Small intestine (tissue), 7 donors: Measurements from ENCODE around the gene PCLO. TPM values are rescaled to one million over a fixed set of nuclear protein-coding genes. Genes with fewer than 3 reads are reported as not detected.

Source experiments
- DNase-seq, 2 donors: peaks; one replicate each; pipeline versions ENCODE4 v3.0.0 to v3.0.0-alpha.2; 2013
- FAIRE-seq: peaks from 2 replicates; lab custom pipeline; 2012; peaks lifted over from hg19 to GRCh38; lab: Jason Lieb, UNC
- H3K27ac ChIP-seq, 3 donors: one replicate each; pipeline ENCODE4 v1.5.1; 2013; ENCODE audit warnings: low read length in 2 of 3, mild to moderate bottlenecking in 2 of 3, control low read depth in 1 of 3, inconsistent platforms in 1 of 3, low read depth in 1 of 3, moderate library complexity in 1 of 3
- H3K27me3 ChIP-seq, 3 donors: one replicate each; pipeline ENCODE4 v1.6.1; 2013; ENCODE audit warnings: low read length in 3 of 3, inconsistent platforms in 1 of 3; ENCODE audit not compliant: control insufficient read depth in 3 of 3, insufficient read depth in 3 of 3
- H3K36me3 ChIP-seq, 3 donors: one replicate each; pipeline ENCODE4 v1.6.1; 2013; ENCODE audit warnings: low read length in 3 of 3, inconsistent platforms in 1 of 3, low read depth in 1 of 3, mild to moderate bottlenecking in 1 of 3, moderate library complexity in 1 of 3; ENCODE audit not compliant: control insufficient read depth in 3 of 3, insufficient read depth in 2 of 3
- H3K4me1 ChIP-seq, 3 donors: one replicate each; pipeline ENCODE4 v1.6.1; 2013; ENCODE audit warnings: low read length in 2 of 3, inconsistent platforms in 1 of 3, low read depth in 1 of 3, mild to moderate bottlenecking in 1 of 3, moderate library complexity in 1 of 3; ENCODE audit not compliant: control insufficient read depth in 3 of 3, insufficient read depth in 2 of 3
- H3K4me3 ChIP-seq, 3 donors: one replicate each; pipeline ENCODE4 v1.5.1; 2013; ENCODE audit warnings: low read length in 3 of 3, control low read depth in 1 of 3, inconsistent platforms in 1 of 3, low read depth in 1 of 3, mild to moderate bottlenecking in 1 of 3, moderate library complexity in 1 of 3
- H3K9me3 ChIP-seq, 2 donors: one replicate each; pipeline ENCODE4 v1.6.1; 2013; ENCODE audit warnings: low read depth in 1 of 2, low read length in 1 of 2; ENCODE audit not compliant: control insufficient read depth in 2 of 2, insufficient read depth in 1 of 2
- WGBS, 3 donors: extraction: QIAGEN DNeasy Blood & Tissue Kit; methylation state at CpG; one replicate each; pipeline ENCODE4 v1.1.7; 2013; 5-methylcytosine and 5-hydroxymethylcytosine counted together
- polyA plus RNA-seq, 4 donors: library from polyadenylated mRNA; stranded (reverse) in 3 of 4; unstranded in 1 of 4; fragments of 200-250 nt in 3 of 4; fragments of 120-200 nt in 1 of 4; gene quantifications; one replicate each; pipeline versions ENCODE4 v1.2.1 to v1.2.3, GENCODE V29; 2013
- donor health status: healthy with polysubstance abuse.
- donor health status: control.
- donor health status: control.
- donor health status: Bipolar disorder and iron deficiency.
- donor health status: healthy.

PCLO gene
- polyA plus RNA-seq, 4 donors, result 2.2 to 7.7 (median 3.0) TPM

- Histone ChIP-seq H3K27ac (no peak overlapping the region), H3K9me3 (no peaks in the 10 kb centered on the region)
- no peak for DNase-seq
Measured at GRCh38 chr7:82760074-82760473, 402.6 kb downstream of the PCLO start.

GRCh38 chr7:82755705-82756551, 406.8 kb downstream of the PCLO start:
- no peak overlapping the region for H3K27ac ChIP-seq
- H3K9me3 ChIP-seq, result no peaks in the 10 kb centered on the region
- no peaks in the 10 kb centered on the region for H3K27me3 ChIP-seq
- 90 to 93% (median 92%) methylated on average over 5 of the region's 5 CpGs for WGBS, 3 donors
- H3K36me3 ChIP-seq, result no peaks in the 10 kb centered on the region
- FAIRE-seq (no peak), DNase-seq (no peak)
- no peak overlapping the region for H3K4me3 ChIP-seq
- H3K4me1 ChIP-seq, result no peaks in the 10 kb centered on the region

More at GRCh38 chr7:82760074-82760473, 402.6 kb downstream of the PCLO start:
- no peak for FAIRE-seq
- H3K4me3 ChIP-seq, result no peak overlapping the region
- no peaks in the 10 kb centered on the region for H3K4me1 ChIP-seq
- H3K27me3 ChIP-seq, result no peaks in the 10 kb centered on the region
- H3K36me3 ChIP-seq, result no peaks in the 10 kb centered on the region

GRCh38 chr7:82750007-82750406, 412.7 kb downstream of the PCLO start:
- FAIRE-seq, result no peak
- Histone ChIP-seq H3K27ac (no peak overlapping the region), H3K9me3 (no peaks in the 10 kb centered on the region), H3K4me1 (no peaks in the 10 kb centered on the region), H3K36me3 (no peaks in the 10 kb centered on the region), H3K27me3 (no peaks in the 10 kb centered on the region), H3K4me3 (no peak overlapping the region)
- no peak for DNase-seq
- WGBS, 3 donors, result 52 to 60% (median 57%) methylated on average over 2 of the region's 2 CpGs

DNA sequence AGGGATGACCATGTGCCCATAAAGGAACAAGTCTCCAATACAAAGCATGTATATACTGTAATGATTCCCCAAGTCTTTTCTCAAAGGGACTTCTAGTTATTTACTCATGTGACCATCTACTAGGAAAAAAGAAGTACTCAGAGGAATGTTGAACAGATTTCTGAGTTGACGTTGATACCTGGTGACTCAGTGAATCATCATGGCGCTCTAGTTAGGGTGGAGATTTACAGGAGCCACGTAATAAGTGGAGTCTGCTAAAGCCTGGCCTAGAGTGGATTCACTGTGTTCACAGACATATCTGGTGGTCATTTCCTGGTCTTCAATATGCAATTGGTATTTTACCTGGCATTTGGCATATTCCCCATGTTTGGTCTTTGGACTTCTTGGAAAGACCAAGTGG, 416.9 kb downstream of the PCLO start:
- Histone ChIP-seq H3K27me3 (no peaks in the 10 kb centered on the region), H3K36me3 (no peaks in the 10 kb centered on the region), H3K27ac (no peak overlapping the region), H3K9me3 (no peaks in the 10 kb centered on the region), H3K4me1 (no peaks in the 10 kb centered on the region), H3K4me3 (no peak overlapping the region)
- DNase-seq (no peak), FAIRE-seq (no peak)
- 78 to 88% (median 81%) methylated on average over 3 of the region's 3 CpGs for WGBS, 3 donors

DNA sequence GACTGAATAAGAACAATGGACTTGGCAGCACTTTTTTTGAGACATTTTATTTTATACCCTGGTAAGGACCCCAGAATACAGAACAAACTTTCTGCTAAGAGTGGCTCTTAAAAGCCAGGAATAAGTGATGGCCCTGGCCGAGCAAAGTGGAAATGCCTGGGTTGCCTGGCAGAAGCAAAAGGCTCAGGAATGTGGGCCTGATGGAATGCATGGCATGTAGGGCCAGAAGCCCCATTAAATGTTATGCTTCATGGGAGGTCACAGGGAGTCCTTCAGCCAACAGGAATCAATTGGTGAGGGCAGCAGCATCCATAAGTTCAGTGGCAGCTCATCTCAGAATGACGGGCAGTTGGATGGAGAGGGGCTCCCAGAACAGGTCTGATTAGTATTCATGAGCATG, 417.6 kb downstream of the PCLO start:
- 65 to 74% (median 69%) methylated on average over 2 of the region's 2 CpGs for WGBS, 3 donors
- H3K27me3 ChIP-seq, result no peaks in the 10 kb centered on the region
- H3K27ac ChIP-seq, result no peak overlapping the region
- H3K36me3 ChIP-seq, result no peaks in the 10 kb centered on the region
- no peak for FAIRE-seq
- no peaks in the 10 kb centered on the region for H3K4me1 ChIP-seq
- no peak overlapping the region for H3K4me3 ChIP-seq
- no peaks in the 10 kb centered on the region for H3K9me3 ChIP-seq
- no peak for DNase-seq

- Histone ChIP-seq H3K4me3 (no peak overlapping the region), H3K9me3 (no peaks in the 10 kb centered on the region), H3K36me3 (no peaks in the 10 kb centered on the region), H3K27me3 (no peaks in the 10 kb centered on the region), H3K27ac (no peak overlapping the region), H3K4me1 (no peaks in the 10 kb centered on the region)
- FAIRE-seq (no peak), DNase-seq (no peak)
- 81 to 89% (median 81%) methylated on average over 4 of the region's 4 CpGs for WGBS, 3 donors
Measured at GRCh38 chr7:82742163-82742562, 420.5 kb downstream of the PCLO start.

DNA sequence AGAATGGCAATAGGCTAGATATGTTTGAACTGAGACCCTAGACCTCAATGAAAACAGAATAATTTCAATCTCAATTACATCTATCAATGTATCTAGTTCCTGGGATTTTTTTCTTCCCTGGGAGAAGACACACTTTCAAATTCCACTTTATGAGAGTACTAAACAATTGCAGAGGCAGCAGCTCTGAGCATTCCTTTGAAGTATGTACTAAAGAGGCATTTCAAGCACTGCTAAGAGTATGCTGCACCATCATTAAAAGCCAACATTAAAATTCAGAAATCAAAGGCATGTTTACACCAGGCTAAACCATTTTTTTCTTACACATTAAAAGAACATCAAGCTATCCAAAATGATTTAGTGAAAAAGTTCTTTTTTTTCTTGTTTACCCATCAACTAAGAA, 421.2 kb downstream of the PCLO start:
- FAIRE-seq (no peak), DNase-seq (no peak)
- Histone ChIP-seq H3K4me1 (no peaks in the 10 kb centered on the region), H3K9me3 (no peaks in the 10 kb centered on the region), H3K27me3 (no peaks in the 10 kb centered on the region), H3K36me3 (no peaks in the 10 kb centered on the region), H3K4me3 (no peak overlapping the region), H3K27ac (no peak overlapping the region)

GRCh38 chr7:82740246-82740848, 422.3 kb downstream of the PCLO start:
- H3K4me3 ChIP-seq, result no peak overlapping the region
- H3K9me3 ChIP-seq, result no peaks in the 10 kb centered on the region
- H3K27me3 ChIP-seq, result no peaks in the 10 kb centered on the region
- no peaks in the 10 kb centered on the region for H3K36me3 ChIP-seq
- FAIRE-seq (no peak), DNase-seq (peak; percentile 28 to 51)
- WGBS, 3 donors, result 34 to 51% (median 43%) methylated on average over 3 of the region's 3 CpGs
- no peaks in the 10 kb centered on the region for H3K4me1 ChIP-seq
- H3K27ac ChIP-seq, result no peak overlapping the region
